CD4-positive, alpha-beta T cell treated with Interleukin-15 for 4 hours (primary cell): ENCODE results near the gene IDI1.
"Not testable (repeated sequence)": the region's sequence is repeated elsewhere in the genome, so short reads cannot be mapped to it uniquely, and the experiment has no call there.

Source experiments
- DNase-seq: peaks from one replicate; pipeline ENCODE4 v3.0.0-alpha.2; 2020; ENCODE audit warnings: low spot score

The IDI1 gene

DNA sequence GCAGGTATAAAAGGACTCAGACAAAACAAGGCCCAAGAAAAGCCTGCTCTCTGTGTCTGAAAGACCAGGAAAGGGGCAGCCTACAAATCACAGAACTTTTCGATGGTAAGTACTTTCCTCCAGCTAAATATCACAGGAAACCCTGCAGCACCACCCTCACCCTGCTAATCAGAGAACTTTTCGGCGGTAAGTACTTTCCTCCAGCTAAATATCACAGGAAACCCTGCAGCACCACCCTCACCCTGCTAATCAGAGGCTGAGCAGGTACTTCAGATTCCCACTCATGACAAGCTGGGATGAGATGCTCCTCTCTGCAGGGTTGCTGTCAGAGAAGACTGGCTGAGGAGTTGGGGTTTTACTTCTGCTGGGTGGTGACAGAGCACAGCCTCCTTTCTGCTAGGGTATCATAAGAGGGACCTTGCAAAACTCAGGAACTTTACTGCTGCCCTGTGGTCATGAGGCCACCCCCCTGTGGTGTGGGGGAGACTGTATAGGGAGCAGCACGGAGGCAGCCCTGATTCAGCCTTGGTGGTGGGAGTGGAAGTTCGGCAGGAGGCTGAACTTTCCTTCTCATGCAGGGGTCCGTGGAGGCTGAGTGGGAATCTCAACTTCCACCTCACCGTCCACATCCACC lies 14.4 kb upstream of the IDI1 start:
- peak; percentile 49 for DNase-seq

DNA sequence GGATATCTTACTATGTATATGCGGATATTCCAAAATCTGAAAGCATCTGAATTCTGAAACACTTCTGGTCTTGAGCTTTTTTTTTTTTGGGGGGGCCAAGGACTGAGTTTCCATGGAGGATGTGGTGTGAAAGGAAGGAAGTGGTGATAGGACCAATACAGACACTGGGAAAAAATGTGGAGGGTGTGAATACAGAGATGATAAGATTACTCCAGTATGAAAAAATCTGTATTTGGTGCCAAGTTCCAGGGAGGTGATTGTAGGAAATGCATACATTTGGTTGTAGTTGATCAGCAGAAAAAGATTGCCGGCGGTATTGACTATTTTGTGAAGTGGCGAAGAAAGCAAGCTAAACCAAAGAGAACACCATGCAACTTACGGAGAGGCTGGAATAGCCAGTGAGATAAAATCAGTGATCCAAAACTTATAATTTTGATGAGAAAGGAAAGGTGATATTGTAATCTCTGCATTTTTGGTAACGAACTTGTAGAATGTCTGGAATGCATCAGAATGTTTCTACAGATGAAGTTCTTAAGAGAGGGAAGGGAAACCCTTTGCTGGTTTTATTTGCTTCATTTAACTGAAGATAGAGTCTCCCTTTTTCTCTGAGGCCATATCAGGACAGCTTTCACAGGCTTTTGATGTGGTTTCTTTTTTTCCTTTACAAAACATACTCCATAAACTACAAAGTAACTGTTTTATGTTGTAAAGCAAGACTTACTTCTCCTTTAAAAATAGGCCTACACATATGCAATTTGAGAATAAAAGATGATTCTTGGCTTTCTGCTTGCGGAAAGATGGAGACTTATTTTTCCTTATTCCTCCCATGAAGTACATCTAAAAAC lies 13.2 kb upstream of the IDI1 start:
- no peak for DNase-seq

DNA sequence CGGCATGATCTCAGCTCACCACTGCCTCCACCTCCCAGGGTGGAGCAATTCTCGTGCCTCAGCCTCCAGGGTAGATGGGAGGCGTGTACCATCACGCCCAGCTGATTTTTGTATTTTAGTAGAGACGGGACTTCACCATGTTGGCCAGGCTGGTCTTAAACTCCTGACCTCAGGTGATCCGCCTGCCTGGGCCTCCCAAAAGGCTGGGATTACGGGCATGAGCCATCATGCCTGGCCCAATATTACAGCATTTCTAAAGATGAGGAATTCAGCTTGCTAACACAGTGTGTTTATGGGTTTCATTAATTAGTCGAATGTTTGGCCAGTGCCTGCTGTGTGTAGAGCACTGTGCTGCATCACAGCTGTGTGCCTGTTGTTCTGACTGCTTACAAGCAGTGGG lies 11.0 kb upstream of the IDI1 start:
- no peak for DNase-seq

DNA sequence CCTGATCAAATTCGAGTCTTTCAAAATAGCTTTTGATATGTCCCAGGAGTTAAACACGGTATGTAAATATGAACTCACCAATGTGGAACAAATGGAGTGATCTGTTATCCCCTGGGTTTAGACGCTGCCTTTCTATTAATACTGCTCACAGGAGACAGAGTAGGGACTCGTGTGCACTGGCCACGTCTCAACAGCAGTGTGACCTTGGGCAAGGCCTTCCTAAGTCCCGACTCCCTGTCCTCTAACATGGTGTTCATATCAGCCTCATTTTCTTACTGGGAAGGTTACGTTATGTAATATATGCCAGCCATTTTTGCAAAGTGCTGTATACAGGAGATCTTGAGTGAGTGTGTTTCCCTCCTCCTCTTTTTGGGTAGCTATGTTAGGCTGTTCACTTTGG lies 9.1 kb upstream of the IDI1 start:
- DNase-seq, result no peak

DNA sequence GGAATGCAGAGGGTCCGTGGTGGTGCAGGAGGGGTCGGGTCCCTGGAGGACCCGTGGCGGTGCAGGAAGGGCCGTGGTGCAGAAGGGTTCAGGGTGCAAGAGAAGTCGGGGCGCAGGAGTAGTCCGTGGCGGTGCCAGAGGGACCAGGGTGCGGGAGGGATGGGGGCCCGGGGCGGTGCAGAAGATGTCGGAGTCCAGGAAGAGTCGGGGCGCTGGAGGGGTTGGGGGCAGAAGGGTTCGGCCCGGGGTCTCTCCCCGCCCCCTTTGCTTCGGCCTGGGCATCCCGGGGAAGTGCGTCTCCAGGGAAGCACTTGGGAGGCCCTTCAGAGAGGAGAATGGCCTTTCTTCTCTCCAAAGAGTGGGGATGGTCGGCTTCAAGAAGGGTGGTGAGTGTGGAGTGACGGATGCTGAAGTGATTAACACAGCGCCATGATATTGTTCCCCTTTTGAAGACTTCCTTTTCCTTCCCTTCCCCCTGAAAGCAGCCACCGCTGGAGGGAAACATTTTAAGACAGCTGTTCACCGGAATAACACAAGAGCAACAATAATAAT lies 8.3 kb upstream of the IDI1 start:
- no peak for DNase-seq

DNA sequence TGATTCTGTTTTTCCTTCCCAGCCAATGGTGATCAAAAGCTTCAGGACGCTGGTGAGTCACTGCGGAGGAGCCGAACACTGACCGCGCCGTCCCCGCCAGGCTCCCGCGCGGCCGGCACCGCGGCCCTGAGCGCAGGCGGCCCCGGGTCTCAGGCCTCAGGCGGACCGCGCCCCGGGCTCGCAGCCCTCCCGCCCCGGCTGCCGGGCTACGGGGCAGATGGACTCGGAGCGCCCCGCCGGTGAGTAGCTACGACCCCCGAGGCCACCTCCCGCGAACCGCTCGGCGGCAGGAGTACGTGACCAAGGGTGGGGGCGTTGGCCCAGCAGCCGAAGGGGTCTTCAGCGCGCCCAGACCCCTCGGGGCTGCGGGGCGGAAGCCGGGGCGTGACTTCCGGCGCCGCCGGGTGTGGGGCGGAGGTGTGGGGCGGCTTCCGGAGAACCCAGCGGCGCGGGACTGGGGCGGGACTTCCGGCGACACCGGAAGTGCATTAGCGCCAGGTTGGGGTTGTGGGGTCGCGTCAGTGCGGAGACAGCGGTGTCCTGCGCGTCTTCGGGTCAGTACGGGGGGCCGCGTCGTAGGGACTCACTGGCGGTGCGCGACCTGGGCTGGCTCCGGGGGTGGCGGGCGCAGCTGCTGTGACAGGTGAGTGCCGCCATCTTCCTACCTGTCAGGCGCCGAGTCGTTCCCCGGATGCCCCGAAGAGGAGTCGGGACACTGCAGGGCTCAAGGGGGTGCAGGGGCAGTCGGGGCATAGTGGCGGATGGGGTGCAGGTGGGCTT lies 7.6 kb upstream of the IDI1 start, which contains the start of gene WDR37:
TSS of gene WDR37 (plus strand) at position 60 of the 780 bp plus-strand sequence. CDS start 15,771 bp downstream, outside the sequence.
- DNase-seq, result peak; percentile 88

DNA sequence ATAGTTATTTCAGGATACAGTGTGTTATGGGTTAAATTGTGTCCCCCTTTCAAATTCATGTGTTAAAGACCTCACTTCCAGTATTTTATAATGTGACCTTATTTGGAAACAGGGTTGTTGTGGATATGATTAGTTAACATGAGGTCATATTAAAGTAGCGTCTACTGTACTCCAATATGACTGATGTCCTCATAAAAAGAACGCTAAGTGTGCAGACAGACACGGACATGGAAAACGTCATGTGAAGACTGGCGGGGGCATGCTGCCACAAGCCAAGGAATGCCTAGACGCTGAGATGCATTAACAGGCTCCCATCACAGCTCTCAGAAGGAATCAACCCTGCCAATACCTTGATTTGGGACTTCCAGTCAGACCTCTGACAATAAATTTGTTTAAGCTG lies 5.8 kb upstream of the IDI1 start:
- no peak for DNase-seq

DNA sequence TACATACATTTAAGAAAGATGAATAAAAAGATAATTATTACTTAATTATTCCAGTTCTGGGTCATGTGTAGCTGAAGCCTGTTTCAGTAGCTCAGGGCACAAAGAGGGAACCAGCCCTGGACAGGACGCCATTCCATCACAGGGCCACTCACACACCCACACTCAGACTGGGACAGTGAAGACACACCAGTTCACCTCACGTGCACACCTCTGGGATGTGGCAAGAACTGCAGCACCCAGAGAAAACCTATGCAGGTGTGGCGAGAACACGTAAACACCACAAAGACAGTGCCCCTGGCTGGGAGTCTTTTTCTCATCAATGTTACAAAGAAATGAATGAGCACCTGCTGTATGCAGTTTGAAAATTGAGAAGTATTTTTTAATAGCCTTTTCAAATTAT lies 1.6 kb upstream of the IDI1 start:
- DNase-seq, result peak; percentile 46

DNA sequence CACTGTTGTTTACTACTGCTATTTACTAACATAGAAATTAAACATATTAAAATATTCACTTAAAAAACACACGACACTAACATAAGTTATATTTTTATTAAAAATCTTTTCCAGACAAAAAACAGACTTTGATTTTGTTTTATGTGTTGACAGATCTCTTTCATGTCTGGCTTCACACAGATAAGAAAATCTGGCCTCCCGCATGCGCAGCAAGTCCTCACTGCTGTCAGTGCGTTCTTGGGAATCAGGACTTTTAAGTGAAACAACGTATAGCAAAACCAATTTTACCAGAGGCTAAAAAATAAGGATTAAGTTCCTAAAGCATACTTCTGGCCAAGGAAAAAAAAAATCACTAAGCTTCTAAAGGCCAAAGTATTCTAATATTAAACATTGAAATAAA lies 1.2 kb upstream of the IDI1 start:
- DNase-seq, result no peak

DNA sequence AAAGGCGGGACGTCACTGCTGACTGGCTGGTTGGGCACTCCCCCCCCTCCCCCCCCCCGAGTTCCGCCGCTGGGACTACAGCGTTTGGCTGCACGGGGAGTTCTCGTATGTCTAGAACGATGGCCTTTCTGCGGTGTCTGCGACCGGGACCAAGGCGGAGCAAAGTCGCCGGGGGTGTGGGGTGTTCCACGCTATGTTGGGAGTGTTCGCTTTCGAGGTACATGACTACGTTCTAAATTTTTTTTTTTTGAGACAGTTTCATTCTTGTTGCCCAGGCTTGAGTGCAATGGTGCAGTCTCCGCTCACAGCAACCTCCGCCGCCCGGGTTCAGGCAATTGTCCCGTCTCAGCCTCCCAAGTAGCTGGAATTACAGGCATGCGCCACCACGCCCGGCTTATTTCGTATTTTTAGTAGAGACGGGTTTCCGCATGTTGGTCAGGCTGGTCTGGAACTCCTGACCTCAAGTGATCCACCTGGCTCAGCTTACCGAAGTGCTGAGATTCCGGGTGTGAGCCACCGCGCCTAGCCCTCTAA lies 573 bp upstream of the IDI1 start:
- DNase-seq, result no peak

DNA sequence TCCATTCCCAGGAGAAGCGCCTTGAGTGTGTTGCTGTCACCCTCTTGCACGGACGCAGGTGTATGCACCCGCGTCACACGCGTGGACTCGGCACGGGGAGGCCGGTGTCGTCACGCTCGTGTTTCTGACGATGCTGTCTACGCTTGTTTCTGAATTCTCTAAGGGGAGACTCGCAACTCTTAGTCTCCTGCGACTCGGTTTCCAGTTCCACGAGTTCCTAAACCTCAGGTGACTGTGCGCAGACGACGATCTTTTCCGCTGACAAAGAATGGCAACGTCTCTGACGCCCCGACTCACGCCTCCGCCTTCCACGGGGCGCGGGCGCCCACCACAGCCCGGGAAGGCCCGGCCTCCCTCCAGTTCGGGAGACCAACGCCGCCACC lies 579 bp downstream of the IDI1 start:
- DNase-seq, result peak; percentile 49

DNA sequence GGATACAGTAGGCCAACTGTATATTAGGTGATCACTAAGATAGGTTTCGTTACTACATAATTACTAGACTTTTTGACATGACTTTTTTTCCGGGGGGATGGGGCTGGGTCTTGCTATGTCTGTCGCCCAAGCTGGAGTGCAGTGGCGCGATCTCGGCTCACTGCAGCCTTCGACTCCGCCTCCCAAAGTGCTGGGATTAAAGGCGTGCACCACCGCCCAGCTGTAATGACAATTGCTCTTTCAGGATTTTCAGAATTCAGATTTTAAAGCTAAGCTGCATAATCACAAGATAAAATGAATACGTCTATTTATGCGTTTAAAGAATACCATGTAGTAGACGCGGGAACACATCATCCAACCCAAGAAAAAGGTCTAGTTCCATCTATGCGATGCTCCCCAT lies 982 bp downstream of the IDI1 start:
- DNase-seq, result no peak

DNA sequence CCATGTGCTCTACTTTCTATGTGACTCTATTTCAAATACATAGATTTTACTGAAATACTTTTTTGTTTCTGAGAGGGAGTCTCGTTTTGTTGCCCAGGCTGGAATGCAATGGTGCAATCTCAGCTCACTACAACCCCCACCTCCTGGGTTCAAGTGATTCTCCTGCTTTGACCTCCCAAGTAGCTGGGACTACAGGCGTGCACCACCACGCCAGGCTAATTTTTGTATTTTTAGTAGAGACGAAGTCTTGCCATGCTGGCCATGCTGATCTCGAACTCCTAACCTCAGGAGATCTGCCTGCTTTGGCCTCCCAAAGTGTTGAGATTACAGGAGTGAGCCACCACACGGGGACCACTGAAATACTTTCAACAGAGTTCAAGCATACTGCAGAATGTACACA lies 3.5 kb downstream of the IDI1 start:
- no peak for DNase-seq

DNA sequence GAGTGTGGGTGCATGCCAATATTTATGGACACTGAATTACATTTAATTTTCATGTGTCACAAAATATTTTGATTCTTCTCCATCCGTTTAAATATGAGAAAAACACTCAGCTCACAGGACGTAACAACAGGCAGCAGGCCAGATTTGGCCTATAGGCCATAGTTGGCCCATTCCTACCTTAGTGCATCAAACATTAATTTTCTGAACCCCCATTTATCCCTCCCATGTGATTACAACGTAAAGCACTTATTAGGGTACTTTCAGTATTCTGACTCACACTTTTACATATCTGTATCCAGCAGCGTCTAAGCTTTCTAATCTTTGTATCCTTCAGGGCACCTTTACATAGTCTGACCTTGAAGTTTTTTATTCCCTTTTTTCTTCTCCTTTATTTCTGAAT lies 4.0 kb downstream of the IDI1 start:
- DNase-seq, result no peak

DNA sequence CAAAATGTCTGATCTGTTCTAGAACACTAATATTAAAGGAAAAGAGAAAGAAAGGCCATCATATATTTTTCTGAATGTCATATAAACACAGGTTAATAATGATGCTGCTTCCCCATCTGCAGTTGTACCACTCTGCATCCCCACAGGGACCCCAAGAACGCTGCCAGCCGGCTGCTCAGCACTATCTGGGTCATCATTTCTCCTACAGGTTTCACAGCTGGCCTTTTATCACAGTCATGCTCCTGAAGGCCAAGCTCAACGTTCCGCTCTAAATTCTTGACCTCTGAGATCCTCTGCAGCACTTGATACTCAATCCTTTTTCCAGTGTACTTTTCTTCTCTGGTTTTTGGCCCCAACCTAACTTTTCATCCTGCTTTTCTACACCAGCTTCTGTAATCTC lies 4.8 kb downstream of the IDI1 start:
- DNase-seq, result no peak

DNA sequence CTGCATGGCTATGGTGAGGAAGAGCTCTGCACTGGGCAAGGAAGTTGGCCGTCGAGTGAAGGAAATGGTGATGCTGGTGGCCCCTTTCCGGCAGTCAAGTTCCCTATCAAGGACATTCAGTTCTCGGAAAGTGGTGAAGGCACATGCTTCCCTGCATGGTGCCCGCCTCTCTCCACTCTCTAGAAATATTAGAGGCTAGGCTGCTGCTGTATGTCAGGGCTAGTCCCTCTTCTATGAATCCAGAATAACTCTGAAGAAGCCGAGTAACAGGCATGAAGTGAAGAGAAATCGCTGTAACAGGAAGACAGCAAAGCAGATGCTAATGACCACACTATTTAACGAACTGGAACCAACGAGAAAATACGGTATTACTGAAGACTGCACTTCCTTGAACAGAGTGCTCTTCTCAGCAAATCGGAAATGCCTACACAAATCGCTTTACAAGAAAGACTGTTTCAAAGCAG lies 5.4 kb downstream of the IDI1 start:
- peak; percentile 55 for DNase-seq

DNA sequence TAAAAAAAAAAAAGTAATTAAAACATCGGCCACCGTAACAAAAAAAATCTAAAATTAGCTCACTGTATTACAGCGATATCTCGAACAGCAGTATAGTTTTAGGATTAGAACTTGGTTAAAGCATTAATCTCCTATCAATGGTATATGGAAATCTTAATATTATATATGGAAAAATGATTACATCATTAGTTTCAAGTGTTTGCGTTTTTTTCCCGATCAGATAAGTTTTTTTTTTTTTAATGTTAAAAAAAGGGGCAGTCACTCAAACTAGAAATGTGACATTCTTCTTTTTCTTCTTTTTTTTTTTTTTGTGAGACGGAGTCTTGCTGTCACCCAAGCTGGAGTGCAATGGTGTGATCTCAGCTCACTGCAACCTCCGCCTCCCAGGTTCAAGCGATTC lies 7.4 kb downstream of the IDI1 start:
- DNase-seq, result no peak

DNA sequence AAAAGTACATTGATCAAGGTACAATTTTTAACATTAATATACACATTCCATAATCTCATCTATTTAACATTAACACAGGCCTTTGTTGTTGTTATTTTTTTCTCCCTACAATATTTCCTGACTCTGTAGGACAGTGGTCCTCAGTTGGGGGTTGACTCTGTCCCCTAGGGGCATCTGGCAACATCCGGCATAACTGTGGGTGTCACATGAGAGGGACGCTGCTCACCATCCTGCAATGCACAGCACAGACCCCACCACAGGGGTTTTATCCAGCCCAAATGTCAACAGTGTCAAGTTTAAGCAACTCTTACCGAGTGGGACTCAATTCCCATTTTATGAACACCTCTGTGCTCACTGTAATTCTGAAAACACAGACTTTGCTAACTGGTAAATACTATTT lies 8.8 kb downstream of the IDI1 start:
- no peak for DNase-seq

DNA sequence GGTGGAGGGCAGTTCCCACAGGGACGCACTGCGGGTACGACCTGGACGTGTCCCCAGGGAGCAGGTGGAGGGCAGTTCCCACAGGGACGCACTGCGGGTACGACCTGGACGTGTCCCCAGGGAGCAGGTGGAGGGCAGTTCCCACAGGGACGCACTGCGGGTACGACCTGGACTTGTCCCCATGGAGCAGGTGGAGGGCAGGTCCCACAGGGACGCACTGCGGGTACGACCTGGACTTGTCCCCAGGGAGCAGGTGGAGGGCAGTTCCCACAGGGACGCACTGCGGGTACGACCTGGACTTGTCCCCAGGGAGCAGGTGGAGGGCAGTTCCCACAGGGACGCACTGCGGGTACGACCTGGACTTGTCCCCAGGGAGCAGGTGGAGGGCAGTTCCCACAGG lies 10.2 kb downstream of the IDI1 start:
- not testable (repeated sequence) for DNase-seq

DNA sequence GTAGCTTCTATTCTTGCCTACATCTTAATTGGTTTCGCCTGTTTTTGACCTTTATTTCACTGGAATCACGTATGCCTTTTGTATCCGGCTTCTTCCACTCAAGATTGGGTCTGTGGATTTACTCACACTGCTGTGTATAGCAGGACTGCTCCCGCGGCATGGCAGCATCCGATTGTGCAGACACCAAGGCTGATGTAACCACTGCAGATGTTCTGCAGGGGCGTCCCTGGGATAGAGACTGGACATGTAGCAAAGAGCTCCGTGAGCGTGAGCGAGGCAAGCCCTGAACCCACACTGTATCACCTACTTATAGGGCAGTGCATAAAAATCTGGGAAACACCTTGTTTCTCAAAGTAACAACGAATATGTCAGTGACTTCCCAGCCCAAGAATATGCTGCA lies 11.8 kb downstream of the IDI1 start:
- DNase-seq, result no peak

DNA sequence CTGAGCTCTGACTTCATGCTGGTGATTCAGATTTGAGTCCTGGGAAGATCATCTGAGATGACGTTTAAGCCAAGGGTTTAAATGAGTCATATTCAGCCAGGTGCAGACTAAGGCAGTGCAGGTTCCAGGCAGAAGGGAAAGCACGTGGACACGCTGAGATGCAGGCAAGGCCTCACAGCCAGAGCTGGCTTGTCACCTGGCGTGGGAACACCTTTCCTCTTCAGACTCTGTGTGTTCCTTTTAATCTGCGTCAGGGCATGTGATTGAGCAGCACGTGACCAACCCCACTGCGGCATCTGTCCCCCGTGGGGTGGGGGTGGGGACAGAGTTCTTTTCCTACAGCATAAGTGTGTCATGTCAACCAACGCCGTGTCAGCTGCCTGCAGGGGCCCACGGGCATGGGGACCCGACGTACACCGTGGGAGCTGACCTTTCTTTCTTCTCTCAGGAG lies 12.6 kb downstream of the IDI1 start:
- peak; percentile 33 for DNase-seq

DNA sequence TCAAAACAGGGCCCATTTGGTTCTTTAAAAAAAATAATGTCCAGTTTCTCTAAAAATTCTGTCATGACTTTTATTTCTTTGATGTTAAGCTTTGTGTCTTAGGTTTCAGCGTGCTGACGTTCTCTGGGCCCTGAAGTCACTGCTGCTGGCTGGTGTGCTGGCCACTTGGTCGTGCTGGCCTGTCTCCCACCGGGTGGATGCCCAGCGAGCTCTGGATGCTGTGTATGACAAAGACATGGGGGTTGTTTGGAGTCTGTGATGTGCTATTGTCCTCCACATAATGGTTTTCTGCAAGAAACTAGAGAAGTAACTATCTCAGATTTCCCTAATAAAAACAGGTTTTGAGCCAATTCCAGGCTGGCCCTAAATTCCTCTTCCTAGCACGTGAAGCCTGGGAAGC lies 13.7 kb downstream of the IDI1 start:
- DNase-seq, result no peak
